Measurements from ENCODE around the gene SELL.
"Not testable (repeated sequence)": the region's sequence is repeated elsewhere in the genome, so short reads cannot be mapped to it uniquely, and the experiment has no call there.

SELL gene

DNA sequence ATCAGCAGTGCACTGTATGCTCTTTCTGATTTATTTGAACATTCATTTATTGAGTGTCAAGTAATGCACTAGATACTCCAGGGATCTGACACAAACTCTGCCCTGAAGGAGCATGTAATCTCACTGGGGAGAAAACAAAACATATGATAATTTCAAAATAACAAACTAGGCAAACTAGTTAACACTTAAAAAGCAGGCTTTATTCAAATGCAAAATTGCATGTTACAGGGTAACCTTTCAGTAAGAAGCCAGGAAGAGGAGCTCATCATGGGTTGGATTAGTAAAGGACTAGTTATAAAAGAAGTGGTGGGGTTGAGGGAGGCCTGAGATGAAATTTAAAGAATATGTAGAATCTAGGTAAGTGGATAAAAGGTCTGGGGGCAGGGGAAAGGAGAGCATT lies 20.9 kb downstream of the SELL start:
- no peak for DNase-seq (ENCODE audit: extremely low spot score)
- CTCF ChIA-PET: no interaction called here
- TF ChIP-seq SUZ12 (IDR thresholded peaks at IDR 0.05) (no peak), BHLHE40 (IDR thresholded peaks at IDR 0.05; ENCODE audit: borderline replicate concordance) (no peak), L3MBTL2 (conservative IDR thresholded peaks at IDR 0.05) (no peak), ARNT (IDR thresholded peaks at IDR 0.05) (no peak), LEF1 (IDR thresholded peaks at IDR 0.05; ENCODE audit: borderline replicate concordance) (no peak), SP1 (IDR thresholded peaks at IDR 0.05) (no peak), FOXA1 (IDR thresholded peaks at IDR 0.05) (no peak), TARDBP (IDR thresholded peaks at IDR 0.05) (no peak), FOXM1 (IDR thresholded peaks at IDR 0.05; ENCODE audit: borderline replicate concordance) (no peak), NFRKB (IDR thresholded peaks at IDR 0.05) (no peak)
- TF ChIP-seq, protein P1, sequence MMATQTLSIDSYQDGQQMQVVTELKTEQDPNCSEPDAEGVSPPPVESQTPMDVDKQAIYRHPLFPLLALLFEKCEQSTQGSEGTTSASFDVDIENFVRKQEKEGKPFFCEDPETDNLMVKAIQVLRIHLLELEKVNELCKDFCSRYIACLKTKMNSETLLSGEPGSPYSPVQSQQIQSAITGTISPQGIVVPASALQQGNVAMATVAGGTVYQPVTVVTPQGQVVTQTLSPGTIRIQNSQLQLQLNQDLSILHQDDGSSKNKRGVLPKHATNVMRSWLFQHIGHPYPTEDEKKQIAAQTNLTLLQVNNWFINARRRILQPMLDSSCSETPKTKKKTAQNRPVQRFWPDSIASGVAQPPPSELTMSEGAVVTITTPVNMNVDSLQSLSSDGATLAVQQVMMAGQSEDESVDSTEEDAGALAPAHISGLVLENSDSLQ (IDR thresholded peaks at IDR 0.05): no peak
- POLR2A ChIA-PET: no interaction called here

DNA sequence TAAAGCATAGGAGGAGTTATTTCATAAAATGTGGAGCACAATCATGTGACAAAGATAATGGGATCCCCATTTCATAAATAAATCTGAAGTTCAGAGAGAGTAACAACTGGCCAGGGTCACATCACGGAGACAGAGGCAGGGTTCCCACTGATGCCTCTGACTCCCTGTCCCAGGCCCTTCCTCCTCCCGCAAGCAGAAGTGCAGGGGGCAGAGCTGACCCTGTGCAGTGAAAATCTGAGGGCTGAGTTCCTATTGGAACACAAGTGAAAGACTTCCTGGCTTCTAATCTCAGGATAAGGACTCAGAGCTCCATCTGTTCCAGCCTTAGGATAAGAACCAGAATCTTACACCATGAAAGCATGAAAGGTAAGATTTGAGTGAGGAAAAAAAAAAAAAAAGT lies 22.0 kb downstream of the SELL start:
- DNase-seq (ENCODE audit: extremely low spot score): no peak
- TF ChIP-seq FOXA1 (IDR thresholded peaks at IDR 0.05): no peak
- TF ChIP-seq BHLHE40 (IDR thresholded peaks at IDR 0.05; ENCODE audit: borderline replicate concordance): no peak
- no peak for TF ChIP-seq CTBP1 (IDR thresholded peaks at IDR 0.05; ENCODE audit: borderline replicate concordance)
- no peak for TF ChIP-seq SUZ12 (IDR thresholded peaks at IDR 0.05)
- TF ChIP-seq HDGF (IDR thresholded peaks at IDR 0.05; ENCODE audit: borderline replicate concordance): no peak
- TF ChIP-seq LEF1 (IDR thresholded peaks at IDR 0.05; ENCODE audit: borderline replicate concordance): no peak
- no peak for TF ChIP-seq ELF4 (IDR thresholded peaks at IDR 0.05)
- TF ChIP-seq SP1 (IDR thresholded peaks at IDR 0.05): no peak
- no peak for TF ChIP-seq NFRKB (IDR thresholded peaks at IDR 0.05)
- no peak for TF ChIP-seq ARNT (IDR thresholded peaks at IDR 0.05)
- TF ChIP-seq L3MBTL2 (conservative IDR thresholded peaks at IDR 0.05): no peak
- TF ChIP-seq, protein P1 (IDR thresholded peaks at IDR 0.05): no peak
- no peak for TF ChIP-seq FOXK2 (IDR thresholded peaks at IDR 0.05)
- TF ChIP-seq FOXM1 (IDR thresholded peaks at IDR 0.05; ENCODE audit: borderline replicate concordance): no peak
- TF ChIP-seq TARDBP (IDR thresholded peaks at IDR 0.05): no peak
- no peak for TF ChIP-seq ZNF384 (IDR thresholded peaks at IDR 0.05)
- POLR2A ChIA-PET: no interaction called here
- CTCF ChIA-PET: interaction anchor here (0.6 kb wide), 1 partner anchor 1498 kb away, joined by 4 read pairs; no protein-coding TSS in a partner anchor

DNA sequence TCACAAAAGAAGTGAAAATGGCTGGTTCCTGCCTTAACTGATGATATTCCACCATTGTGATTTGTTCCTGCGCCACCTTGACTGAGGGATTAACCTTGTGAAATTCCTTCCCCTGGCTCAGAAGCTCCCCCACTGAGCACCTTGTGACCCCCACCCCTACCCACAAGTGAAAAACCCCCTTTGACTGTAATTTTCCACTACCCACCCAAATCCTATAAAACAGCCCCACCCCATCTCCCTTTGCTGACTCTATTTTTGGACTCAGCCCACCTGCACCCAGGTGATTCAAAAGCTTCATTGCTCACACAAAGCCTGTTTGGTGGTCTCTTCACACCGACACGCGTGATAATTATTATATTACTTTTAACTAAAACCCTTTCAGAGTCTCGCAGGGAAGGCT lies 23.0 kb downstream of the SELL start:
- DNase-seq (ENCODE audit: extremely low spot score); CTCF ChIA-PET; POLR2A ChIA-PET: not testable (repeated sequence)

DNA sequence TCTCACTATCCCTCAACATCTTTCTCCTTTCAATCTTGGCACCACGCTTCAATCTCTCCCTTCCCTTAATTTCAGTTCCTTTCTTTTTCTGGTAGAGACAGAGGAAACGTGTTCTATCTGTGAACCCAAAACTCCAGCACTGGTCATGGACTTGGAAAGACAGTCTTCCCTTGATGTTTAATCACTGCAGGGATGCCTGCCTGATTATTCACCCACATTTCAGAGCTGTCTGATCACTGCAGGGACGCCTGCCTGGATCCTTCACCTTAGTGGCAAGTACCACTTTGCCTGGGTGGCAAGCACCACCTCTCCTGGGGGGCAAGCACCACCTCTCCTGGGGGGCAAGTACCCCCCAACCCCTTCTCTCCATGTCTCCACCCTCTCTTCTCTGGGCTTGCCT lies 27.8 kb downstream of the SELL start:
- ChIA-PET POLR2A (no interaction called here), CTCF (no interaction called here)
- TF ChIP-seq BHLHE40 (IDR thresholded peaks at IDR 0.05; ENCODE audit: borderline replicate concordance) (no peak), NFRKB (IDR thresholded peaks at IDR 0.05) (no peak), CTBP1 (IDR thresholded peaks at IDR 0.05; ENCODE audit: borderline replicate concordance) (no peak), FOXK2 (IDR thresholded peaks at IDR 0.05) (no peak), LEF1 (IDR thresholded peaks at IDR 0.05; ENCODE audit: borderline replicate concordance) (no peak), SP1 (IDR thresholded peaks at IDR 0.05) (no peak), FOXM1 (IDR thresholded peaks at IDR 0.05; ENCODE audit: borderline replicate concordance) (no peak), L3MBTL2 (conservative IDR thresholded peaks at IDR 0.05) (no peak), FOXA1 (IDR thresholded peaks at IDR 0.05) (no peak), TARDBP (IDR thresholded peaks at IDR 0.05) (no peak), HDGF (IDR thresholded peaks at IDR 0.05; ENCODE audit: borderline replicate concordance) (no peak), ARNT (IDR thresholded peaks at IDR 0.05) (no peak), SUZ12 (IDR thresholded peaks at IDR 0.05) (no peak), ELF4 (IDR thresholded peaks at IDR 0.05) (no peak), ZNF384 (IDR thresholded peaks at IDR 0.05) (no peak)
- TF ChIP-seq, protein P1 (IDR thresholded peaks at IDR 0.05): no peak
- no peak for DNase-seq (ENCODE audit: extremely low spot score)

DNA sequence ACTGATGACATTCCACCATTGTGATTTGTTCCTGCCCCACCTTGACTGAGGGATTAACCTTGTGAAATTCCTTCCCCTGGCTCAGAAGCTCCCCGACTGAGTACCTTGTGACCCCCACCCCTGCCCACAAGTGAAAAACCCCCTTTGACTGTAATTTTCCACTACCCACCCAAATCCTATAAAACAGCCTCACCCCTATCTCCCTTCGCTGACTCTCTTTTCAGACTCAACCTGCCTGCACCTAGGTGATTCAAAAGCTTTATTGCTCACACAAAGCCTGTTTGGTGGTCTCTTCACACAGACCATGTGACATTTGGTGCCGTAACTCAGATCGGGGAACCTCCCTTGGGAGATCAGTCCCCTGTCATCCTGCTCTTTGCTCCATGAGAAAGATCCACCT lies 28.3 kb downstream of the SELL start:
- POLR2A ChIA-PET; DNase-seq (ENCODE audit: extremely low spot score); CTCF ChIA-PET: not testable (repeated sequence)

DNA sequence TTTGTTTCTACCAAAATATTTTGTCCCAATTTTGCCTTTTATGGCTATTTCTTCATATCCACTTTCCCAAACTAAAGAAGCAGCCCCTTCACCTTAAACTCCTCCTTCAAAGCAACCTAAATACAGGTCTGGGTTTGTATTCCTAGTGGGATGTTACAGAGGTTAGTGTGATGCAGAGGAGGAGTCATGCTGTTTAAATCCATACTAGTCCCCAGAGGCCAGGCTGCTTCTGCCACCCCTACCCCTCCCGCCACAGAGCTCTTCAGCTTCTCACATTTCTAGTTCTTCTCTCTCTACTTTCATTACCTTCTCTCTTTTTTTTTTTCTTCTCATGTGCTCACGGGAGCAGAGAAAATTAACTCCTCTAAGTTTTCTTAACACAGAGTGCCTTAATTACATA lies 29.3 kb downstream of the SELL start:
- no peak for DNase-seq (ENCODE audit: extremely low spot score)
- POLR2A ChIA-PET: interaction anchor here (0.8 kb wide), 1 partner anchor 113 kb away, joined by 3 read pairs; the partner anchor contains the start of gene METTL18
- no peak for TF ChIP-seq HDGF (IDR thresholded peaks at IDR 0.05; ENCODE audit: borderline replicate concordance)
- TF ChIP-seq SUZ12 (IDR thresholded peaks at IDR 0.05): no peak
- TF ChIP-seq ARNT (IDR thresholded peaks at IDR 0.05): no peak
- TF ChIP-seq ELF4 (IDR thresholded peaks at IDR 0.05): no peak
- TF ChIP-seq FOXM1 (IDR thresholded peaks at IDR 0.05; ENCODE audit: borderline replicate concordance): no peak
- TF ChIP-seq TARDBP (IDR thresholded peaks at IDR 0.05): no peak
- no peak for TF ChIP-seq ZNF384 (IDR thresholded peaks at IDR 0.05)
- TF ChIP-seq FOXK2 (IDR thresholded peaks at IDR 0.05): no peak
- TF ChIP-seq CTBP1 (IDR thresholded peaks at IDR 0.05; ENCODE audit: borderline replicate concordance): no peak
- TF ChIP-seq L3MBTL2 (conservative IDR thresholded peaks at IDR 0.05): no peak
- CTCF ChIA-PET: interaction anchor here (1.0 kb wide), 1 partner anchor 11 kb away, joined by 3 read pairs; no protein-coding TSS in a partner anchor

DNA sequence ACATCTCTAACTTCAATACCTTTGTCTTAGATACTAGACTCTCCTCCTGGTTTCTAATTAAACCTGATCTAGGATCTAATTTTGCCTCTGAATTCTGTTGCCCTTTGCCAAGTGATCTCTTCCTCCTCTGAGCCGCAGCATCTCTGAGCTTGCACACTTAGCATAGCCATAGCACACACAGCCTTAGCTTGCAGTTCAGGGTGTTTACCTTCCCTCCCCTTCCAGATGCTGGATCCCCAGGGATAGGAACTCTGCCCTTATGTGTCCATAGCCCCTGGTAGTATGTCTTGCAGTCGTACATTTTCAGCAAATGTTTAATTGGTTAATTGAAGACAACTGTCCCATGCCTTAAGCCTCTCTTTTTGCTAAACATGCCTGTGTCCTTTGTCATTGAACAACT lies 30.3 kb downstream of the SELL start:
- no peak for TF ChIP-seq L3MBTL2 (conservative IDR thresholded peaks at IDR 0.05)
- no peak for TF ChIP-seq ZNF384 (IDR thresholded peaks at IDR 0.05)
- no peak for TF ChIP-seq HDGF (IDR thresholded peaks at IDR 0.05; ENCODE audit: borderline replicate concordance)
- no peak for TF ChIP-seq NFRKB (IDR thresholded peaks at IDR 0.05)
- no peak for TF ChIP-seq FOXK2 (IDR thresholded peaks at IDR 0.05)
- no peak for TF ChIP-seq FOXA1 (IDR thresholded peaks at IDR 0.05)
- no peak for TF ChIP-seq LEF1 (IDR thresholded peaks at IDR 0.05; ENCODE audit: borderline replicate concordance)
- no peak for TF ChIP-seq CTBP1 (IDR thresholded peaks at IDR 0.05; ENCODE audit: borderline replicate concordance)
- no peak for DNase-seq (ENCODE audit: extremely low spot score)
- ChIA-PET POLR2A (no interaction called here), CTCF (no interaction called here)
